Embryonic facial prominence (tissue), 1 donor: Measurements from ENCODE around the gene SPANXD.
"Not testable (repeated sequence)": the region's sequence is repeated elsewhere in the genome, so short reads cannot be mapped to it uniquely, and the experiment has no call there.

ENCODE experiments used
- DNase-seq: peaks from one replicate; pipeline ENCODE4 v3.0.0-alpha.2; 2016; ENCODE audit errors: extremely low spot score

SPANXD gene, protein sequence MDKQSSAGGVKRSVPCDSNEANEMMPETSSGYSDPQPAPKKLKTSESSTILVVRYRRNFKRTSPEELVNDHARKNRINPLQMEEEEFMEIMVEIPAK

DNA sequence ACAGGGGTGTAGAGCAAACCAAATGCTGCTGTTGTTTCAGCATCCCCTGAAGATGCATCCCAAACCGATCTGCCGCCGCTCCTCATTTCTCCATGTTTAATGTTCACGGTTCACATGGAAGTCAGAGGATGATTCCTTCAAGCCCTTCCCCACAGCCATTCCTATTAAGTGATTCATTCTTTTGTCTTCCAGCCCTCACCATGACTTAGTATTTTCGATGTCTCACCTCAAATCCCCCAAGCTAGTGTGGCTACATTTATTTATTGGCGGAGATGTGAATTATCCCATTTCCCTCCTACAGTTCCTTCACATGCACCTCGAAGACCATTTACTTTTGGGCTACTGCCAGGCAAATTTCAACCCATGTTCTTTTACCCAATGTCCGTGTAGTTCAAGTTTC is at the start of gene SPANXD:
TSS of gene SPANXD (minus strand) at position 101 of the 400 bp plus-strand sequence. CDS start 334 bp downstream, outside the sequence.
- DNase-seq, result not testable (repeated sequence)

DNA sequence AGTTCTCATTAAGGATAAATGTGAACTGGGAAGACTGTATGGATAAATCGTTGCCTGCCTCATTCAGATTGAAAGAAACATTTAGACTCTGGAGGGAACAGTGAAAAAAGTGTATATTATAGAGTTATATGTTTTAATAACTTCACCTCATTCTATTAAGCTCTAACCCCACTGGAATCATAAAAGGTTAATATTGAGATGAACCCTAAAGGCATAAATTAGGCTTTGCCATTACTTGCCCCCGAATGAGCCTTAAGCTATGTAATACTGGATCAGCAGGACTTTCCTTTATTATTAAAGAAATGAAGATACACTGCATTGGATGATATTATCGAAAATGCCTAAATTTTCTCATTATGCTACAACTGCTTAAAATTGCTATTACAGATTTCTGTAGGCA is 44.1 kb upstream of the SPANXD start:
- DNase-seq, result no peak

DNA sequence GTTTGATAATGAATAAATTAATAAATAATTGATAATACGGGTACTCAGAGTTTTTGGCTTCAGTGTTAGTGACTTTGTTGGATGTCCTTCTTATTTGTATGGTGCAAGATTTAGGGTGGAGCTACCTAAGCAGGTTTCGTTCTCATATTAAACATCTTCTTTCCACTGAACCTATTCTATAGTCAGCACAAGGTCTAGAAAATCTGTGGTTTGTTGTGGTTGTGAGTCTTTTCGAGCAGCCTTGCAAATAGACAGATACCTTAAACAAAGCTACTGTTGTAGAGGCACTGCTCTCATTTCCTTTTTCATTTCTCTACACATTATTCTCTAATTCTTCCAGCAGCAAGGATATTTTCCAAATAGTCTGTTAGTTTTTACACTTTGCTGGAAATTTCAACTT is 38.1 kb upstream of the SPANXD start:
- no peak for DNase-seq

DNA sequence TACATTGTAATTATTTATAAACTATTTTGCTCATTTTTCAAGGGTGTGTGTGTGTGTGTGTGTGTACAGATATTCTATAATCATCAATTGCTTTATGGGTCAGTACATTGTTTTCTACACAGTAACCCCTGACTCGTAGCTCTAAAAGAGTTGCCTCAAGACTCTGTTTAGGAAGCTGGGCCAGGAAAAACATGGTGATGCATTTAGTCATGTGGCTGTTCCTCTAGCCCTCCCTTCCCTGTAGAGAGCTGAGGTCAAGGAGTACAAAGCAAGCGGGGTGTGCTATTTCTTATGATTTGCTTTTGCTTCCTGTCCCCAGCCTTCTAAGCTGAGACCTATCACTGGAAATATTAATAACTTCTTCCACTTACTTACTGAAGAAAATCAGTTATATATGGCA is 34.8 kb upstream of the SPANXD start:
- no peak for DNase-seq

DNA sequence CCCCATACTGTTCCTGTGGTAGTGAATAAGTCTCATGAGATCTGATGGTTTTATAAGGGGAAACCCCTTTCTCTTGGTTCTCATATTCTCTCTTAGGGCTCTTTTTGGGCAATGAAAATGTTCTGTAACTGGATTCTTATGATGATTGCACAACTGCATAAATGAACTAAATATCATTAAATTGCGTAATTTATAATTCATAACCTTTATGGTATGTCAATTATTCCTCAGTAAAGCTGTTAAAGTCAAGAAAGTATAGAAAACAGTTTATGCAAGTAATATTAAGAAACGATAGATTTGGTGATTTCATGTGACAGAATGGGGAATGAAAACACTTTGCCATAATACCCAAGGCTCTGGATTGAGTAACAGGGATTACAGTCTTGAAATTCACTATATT is 33.5 kb upstream of the SPANXD start:
- DNase-seq, result no peak

DNA sequence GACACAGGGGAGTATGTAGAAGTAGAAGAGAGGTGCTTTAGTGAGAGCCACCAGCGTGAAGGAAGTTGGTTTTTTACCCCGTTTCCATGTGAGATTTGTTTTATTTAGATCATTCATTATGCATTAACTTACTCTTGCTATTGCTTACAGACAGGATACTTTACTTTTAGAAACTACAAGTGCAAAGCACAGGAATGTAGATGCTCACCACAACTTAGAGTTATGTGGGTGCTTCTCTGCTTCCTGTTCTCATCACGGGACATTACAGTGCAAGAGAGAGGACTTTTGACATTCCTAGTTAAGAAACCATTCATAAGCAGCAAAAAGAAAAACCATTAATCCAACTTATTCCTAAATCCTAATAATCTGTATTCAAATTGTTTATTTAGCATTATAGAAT is 25.6 kb upstream of the SPANXD start:
- no peak for DNase-seq

DNA sequence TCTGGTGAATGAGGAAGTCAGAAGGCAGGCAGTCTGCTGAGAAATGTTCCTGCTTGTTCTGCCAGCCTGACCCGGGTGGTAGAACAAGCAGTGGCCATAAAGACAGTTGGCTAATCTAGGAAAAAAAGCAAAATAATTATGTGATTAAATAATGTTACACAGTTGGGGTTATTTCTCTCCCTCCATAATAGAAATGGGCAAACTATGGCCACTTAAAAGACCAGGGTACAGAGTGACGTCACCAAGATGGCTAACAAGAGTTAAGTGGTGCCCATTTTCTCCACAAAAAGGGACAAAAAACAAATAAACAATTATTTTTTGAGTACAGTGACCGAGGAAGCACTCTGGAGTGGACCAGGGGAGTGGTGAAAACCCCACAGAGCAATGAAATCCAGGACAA is 16.1 kb upstream of the SPANXD start:
- DNase-seq, result no peak

DNA sequence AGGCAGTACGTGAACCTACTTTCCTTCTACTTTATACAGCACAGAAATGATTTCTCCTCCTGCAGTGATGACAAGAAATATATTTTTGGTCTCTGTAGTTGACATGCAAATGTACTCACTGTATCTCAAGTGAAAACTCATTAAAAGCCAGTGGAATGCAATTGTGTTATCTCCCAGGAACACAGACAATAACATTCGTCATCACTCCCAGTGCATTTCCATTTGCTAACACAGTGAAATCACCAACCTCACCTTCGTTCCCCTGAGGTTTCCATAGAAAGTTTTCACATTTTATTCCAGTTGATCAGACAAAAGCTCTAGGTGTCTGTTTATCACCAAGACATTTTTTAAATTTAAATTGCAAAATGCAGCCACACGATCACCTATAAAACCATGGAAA is 2.5 kb upstream of the SPANXD start:
- no peak for DNase-seq

DNA sequence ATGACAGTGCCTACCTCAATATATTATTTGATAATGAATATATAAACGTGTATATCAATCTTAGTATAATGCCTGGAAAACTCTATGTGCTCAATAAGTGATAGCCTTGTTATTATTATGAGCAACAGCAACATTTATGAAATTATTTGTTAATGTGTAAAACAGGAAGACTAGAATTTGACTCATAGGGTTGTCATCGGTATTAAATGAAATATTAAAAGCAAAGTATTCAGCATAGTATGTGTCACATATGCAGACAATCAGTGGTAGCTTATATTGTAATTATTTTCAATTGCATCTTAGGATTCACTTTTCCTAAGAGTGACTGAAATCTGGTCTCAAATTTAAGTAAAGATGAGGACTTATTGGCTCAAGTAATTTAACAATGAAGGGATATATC is 24.6 kb downstream of the SPANXD start:
- no peak for DNase-seq

DNA sequence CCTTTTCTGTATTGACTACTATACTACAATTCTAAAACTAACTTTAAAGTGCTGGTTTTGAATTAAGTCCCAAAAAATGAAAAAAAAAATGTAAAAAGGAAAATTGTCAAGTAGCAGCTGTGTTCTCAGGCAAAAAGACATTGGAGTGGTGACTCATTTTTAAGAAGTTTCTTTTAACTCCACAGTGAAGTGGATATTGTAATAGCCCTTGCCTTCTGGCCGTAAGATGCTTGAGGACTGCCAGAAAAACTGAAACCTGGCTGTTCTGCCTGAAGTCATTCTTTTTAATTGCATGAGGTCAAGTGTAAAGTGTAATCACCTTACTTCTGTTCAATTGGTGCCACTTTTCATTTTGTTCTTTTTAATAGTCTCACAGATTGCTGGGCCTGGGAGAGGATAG is 28.9 kb downstream of the SPANXD start:
- no peak for DNase-seq

DNA sequence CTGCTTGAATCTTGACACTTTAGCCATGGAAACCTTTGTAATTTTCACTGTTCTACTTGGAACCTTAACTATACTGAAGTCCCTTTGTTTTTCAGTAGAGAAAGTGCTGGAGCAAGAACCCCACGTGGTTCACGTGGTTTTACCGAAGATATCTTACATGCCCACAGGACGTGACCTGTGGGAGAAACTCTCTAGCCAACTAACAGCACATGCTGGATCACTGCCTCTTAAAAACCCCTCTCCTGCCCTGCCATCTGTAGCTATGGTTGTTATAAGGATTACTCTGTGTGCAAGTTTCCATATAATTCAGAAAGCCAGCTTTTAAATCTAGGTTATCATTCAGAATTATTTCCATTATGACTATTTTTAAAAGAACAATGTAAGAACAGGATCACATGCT is 30.2 kb downstream of the SPANXD start:
- no peak for DNase-seq

DNA sequence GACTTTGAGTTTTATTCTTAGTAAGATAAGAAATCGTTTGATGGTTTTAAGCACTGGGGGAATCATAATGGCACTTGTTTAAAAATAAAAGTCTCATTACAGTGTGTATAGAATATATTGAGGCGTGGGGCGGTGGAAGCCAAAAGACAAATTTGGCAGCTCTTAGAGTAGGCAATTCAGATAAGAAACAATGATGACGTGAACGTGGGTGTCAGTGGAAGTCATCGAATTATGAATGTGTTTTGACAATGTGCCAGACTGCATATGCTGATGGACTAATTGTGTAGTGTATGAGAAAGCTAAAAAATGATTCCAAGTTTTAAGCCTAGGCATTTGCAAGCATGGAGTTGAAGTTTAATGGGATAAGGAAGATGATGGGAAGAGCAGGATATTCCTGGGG is 35.8 kb downstream of the SPANXD start:
- DNase-seq, result no peak

DNA sequence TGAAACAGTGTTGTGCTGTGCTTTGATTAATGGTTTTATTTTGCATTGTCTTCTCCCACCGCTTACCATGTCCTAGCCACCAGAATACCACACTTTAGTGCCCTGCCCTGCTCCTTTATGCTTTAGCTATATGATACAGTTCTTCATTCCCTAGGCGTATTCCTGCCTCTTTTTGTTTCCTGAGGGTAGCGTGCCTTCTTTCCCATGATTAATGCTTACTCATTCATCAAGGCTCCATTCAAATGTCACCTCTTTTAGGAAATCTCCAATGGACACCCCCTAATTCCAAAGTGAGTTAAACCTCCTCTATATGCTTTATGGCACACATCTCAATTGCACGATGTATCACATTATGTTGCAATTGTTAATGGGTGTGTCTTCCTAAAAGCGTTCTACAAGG is 46.3 kb downstream of the SPANXD start:
- no peak for DNase-seq
